ENCODE data around the gene RFT1. TPM values are rescaled to one million over a fixed set of nuclear protein-coding genes. Genes with fewer than 3 reads are reported as not detected.

RFT1 gene
- total and polyA plus RNA-seq, 2 experiments from 2014 or later = 11.3 to 13.3 TPM

GRCh38 chr3:53134631-53135232, 4.5 kb upstream of the RFT1 start:
- TF ChIP-seq REST (IDR thresholded peaks at IDR 0.05; ENCODE audit: unreplicated experiment) (no peak), NANOG (IDR thresholded peaks at IDR 0.05; ENCODE audit: borderline replicate concordance) (no peak), JUNB (IDR thresholded peaks at IDR 0.05; ENCODE audit: unreplicated experiment) (no peak), ZNF462 (CRISPR knock-in tag; IDR thresholded peaks at IDR 0.05) (peak; percentile 87), STAT1 (IDR thresholded peaks at IDR 0.05; ENCODE audit: unreplicated experiment) (no peak), ETS1 (IDR thresholded peaks at IDR 0.05) (no peak), POLR2AphosphoS5 (IDR thresholded peaks at IDR 0.05; ENCODE audit: low read depth) (no peak), EZH2 (IDR thresholded peaks at IDR 0.05; ENCODE audit: low read depth, unreplicated experiment) (no peak), EZH2phosphoT487 (IDR thresholded peaks at IDR 0.05; ENCODE audit: unreplicated experiment) (no peak)
- TF ChIP-seq, protein P1, sequence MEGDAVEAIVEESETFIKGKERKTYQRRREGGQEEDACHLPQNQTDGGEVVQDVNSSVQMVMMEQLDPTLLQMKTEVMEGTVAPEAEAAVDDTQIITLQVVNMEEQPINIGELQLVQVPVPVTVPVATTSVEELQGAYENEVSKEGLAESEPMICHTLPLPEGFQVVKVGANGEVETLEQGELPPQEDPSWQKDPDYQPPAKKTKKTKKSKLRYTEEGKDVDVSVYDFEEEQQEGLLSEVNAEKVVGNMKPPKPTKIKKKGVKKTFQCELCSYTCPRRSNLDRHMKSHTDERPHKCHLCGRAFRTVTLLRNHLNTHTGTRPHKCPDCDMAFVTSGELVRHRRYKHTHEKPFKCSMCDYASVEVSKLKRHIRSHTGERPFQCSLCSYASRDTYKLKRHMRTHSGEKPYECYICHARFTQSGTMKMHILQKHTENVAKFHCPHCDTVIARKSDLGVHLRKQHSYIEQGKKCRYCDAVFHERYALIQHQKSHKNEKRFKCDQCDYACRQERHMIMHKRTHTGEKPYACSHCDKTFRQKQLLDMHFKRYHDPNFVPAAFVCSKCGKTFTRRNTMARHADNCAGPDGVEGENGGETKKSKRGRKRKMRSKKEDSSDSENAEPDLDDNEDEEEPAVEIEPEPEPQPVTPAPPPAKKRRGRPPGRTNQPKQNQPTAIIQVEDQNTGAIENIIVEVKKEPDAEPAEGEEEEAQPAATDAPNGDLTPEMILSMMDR (conservative IDR thresholded peaks at IDR 0.05; ENCODE audit: low read depth in 2 of 2) = peak; percentile 86 to 96
- H3K4me1 ChIP-seq (ENCODE audit: insufficient read depth) = no peaks in the 10 kb centered on the region; the same call in 1 of the 2 replicates
- H3K27ac ChIP-seq (ENCODE audit: low read depth) = no peak overlapping the region
- H3K9me2 ChIP-seq (ENCODE audit: insufficient read depth) = no peaks in the 10 kb centered on the region
- H3K27me3 Mint-ChIP-seq (ENCODE audit: insufficient read depth, low read depth, poor library complexity) = peaks cover 3% of the 10 kb centered on the region
- no peaks in the 10 kb centered on the region for H4K20me1 ChIP-seq (replicated peaks; ENCODE audit: insufficient read depth)
- no peak overlapping the region for H3K4me3 ChIP-seq
- H3K4me3 Mint-ChIP-seq = no peak overlapping the region
- H3K27ac Mint-ChIP-seq = no peak overlapping the region
- H3K79me2 ChIP-seq (replicated peaks; ENCODE audit: insufficient read depth) = peaks cover 4% of the 10 kb centered on the region
- 0 out of 2 replicates have a peak, but pooled peaks cover 3% of the 10 kb centered on the region for H3F3A ChIP-seq (replicated peaks; ENCODE audit: low read depth)
- DNase-seq (ENCODE audit: low spot score) (peak; percentile 85), ATAC-seq (peak; percentile 89)
- no peak overlapping the region for H2AFZ ChIP-seq
- no peaks in the 10 kb centered on the region for H3K27me3 ChIP-seq (ENCODE audit: insufficient read depth)
- no peaks in the 10 kb centered on the region for H3K9me3 Mint-ChIP-seq
- H3K4me1 Mint-ChIP-seq = peaks cover 7% of the 10 kb centered on the region
- H3K36me3 ChIP-seq (ENCODE audit: insufficient read depth) = no peaks in the 10 kb centered on the region
- H3K36me3 Mint-ChIP-seq (ENCODE audit: low read depth) = no peaks in the 10 kb centered on the region
- H3K4me2 ChIP-seq = no peak overlapping the region
